Tibial nerve (tissue), 4 donors: ENCODE data around the gene ALKBH4. TPM values are rescaled to one million over a fixed set of nuclear protein-coding genes. Genes with fewer than 3 reads are reported as not detected.
"Not testable (repeated sequence)": the region's sequence is repeated elsewhere in the genome, so short reads cannot be mapped to it uniquely, and the experiment has no call there.

Experiments used
- DNase-seq, 2 donors: peaks; one replicate each; pipeline ENCODE4 v3.0.0-alpha.2; 2019; ENCODE audit warnings: low spot score in 2 of 2
- H3K27ac ChIP-seq, 4 donors: fragments of 200-600 bp; sonication (generic) in 3 of 4; one replicate each; pipeline ENCODE4 v1.5.1; 2017 to 2019; ENCODE audit warnings: mild to moderate bottlenecking in 1 of 4
- H3K27me3 ChIP-seq, 2 donors: fragments of 200-600 bp; sonication (generic) in 1 of 2; one replicate each; pipeline versions ENCODE4 v1.5.1 to v1.6.0; 2017 to 2019
- H3K36me3 ChIP-seq, 3 donors: fragments of 200-600 bp; sonication (generic); one replicate each; pipeline ENCODE4 v1.5.1; 2018 to 2019
- H3K4me1 ChIP-seq, 4 donors: fragments of 200-600 bp; sonication (generic) in 3 of 4; one replicate each; pipeline ENCODE4 v1.5.1; 2017 to 2019
- H3K4me3 ChIP-seq, 4 donors: fragments of 200-600 bp; sonication (generic) in 3 of 4; one replicate each; pipeline ENCODE4 v1.5.1; 2017 to 2019; ENCODE audit warnings: mild to moderate bottlenecking in 1 of 4, moderate library complexity in 1 of 4
- H3K9me3 ChIP-seq, 4 donors: fragments of 200-600 bp; sonication (generic) in 3 of 4; one replicate each; pipeline ENCODE4 v1.5.1; 2017 to 2019
- CTCF ChIP-seq, 5 experiments: fragments of 200-600 bp in 3 of 5; fragments of 450-650 bp in 2 of 5; sonication (generic) in 3 of 5; IDR thresholded peaks; one replicate each; pipeline ENCODE4 v1.5.1; 2016 to 2019; ENCODE audit warnings: antibody characterized with exemption in 5 of 5, mild to moderate bottlenecking in 3 of 5, moderate library complexity in 2 of 5
- WGBS, 2 donors: methylation state at CpG; one replicate each; pipeline ENCODE4 v1.1.5; 2018; 5-methylcytosine and 5-hydroxymethylcytosine counted together
- total RNA-seq, 4 donors: library from RNA; depleted of rRNA; stranded (reverse); fragments of >200 nt; gene quantifications; one replicate each; pipeline ENCODE4 v1.1.0, GENCODE V29; 2016

The ALKBH4 gene
- total RNA-seq, 4 donors from 2014 or later = 17.4 to 21.0 (median 19.1) TPM

- no CpG with 5 or more reads among the region's 67 CpGs for WGBS, 2 donors
- not testable (repeated sequence) for DNase-seq, H3K36me3 ChIP-seq, H3K27me3 ChIP-seq, H3K4me3 ChIP-seq, H3K9me3 ChIP-seq, H3K4me1 ChIP-seq, H3K27ac ChIP-seq
These were observed 29.9 kb upstream of the ALKBH4 start for GRCh38 chr7:102494473-102495149.

DNA sequence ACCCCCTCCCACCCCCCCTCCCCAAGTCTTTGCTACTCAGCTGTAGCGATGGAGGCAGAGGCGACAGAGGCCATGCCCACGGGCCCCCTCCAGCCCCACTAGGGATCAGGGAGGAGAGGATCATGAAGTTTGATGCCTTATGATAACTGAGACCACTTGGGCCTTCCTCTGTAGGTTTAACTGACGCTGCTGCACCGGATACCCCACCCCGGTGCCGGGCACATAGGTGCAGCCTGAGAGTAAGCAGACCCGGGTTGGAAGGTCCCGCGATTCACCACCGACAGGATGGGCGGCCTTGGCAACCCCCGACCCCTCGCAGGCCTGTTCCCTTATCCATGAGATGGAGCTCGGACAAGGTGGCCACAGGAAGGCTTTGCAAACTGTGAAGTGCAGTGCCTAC lies 29.4 kb upstream of the ALKBH4 start:
- Histone ChIP-seq H3K27ac (peak overlapping the region in 2 of 4 donors; percentile 62 to 82), H3K4me3 (peak overlapping the region in 2 of 4 donors; percentile 18 to 40)
- no CpG with 5 or more reads among the region's 15 CpGs for WGBS, 2 donors
- not testable (repeated sequence) for H3K36me3 ChIP-seq, H3K9me3 ChIP-seq, H3K27me3 ChIP-seq, H3K4me1 ChIP-seq
- peak in 1 of 2 donors; percentile 4 for DNase-seq

DNA sequence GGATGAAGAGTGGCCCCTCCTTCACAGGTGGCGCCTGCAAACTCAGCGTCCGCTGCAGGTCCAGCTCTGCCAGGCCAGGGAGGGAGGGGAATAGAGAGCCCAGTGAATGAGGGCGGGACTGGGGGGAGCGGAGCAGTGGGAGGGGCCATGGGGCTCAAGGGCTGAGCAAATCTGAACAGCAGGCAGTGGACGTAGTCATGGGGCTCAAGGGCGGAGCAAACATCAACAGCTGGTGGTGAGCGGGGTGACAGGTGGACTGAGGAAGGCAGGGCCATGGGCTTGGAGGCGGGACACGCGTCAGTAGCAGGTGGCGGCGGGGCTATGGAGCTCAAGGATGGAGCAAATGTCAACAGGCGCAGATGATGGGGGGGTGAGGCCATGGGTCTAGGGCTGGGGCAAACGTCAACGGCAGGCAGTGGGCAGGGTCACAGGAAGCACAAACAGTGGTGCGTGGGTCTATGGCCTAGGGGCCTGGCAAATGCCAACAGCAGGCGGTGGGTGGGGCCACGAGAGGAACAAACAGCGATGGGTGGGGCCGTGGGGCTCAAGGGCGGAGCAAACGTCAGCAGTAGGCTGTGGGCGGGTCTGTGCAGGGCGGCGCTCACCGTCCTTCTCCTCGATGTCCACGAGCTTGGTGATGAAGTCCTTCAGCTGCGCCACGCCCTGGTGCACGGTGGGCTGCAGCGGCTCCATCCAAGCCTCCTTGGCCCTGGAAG lies 28.7 kb upstream of the ALKBH4 start:
- H3K4me3 ChIP-seq, H3K9me3 ChIP-seq, H3K36me3 ChIP-seq, H3K4me1 ChIP-seq, H3K27me3 ChIP-seq, DNase-seq, H3K27ac ChIP-seq: not testable (repeated sequence)
- WGBS, 2 donors = no CpG with 5 or more reads among the region's 33 CpGs

- DNase-seq = peak; percentile 2 to 14
- not testable (repeated sequence) for H3K4me3 ChIP-seq, H3K9me3 ChIP-seq, H3K36me3 ChIP-seq, H3K27me3 ChIP-seq, H3K27ac ChIP-seq, H3K4me1 ChIP-seq
- 43 to 76% methylated on average over 2 to 3 of the region's 12 CpGs for WGBS, 2 donors
These were observed 25.9 kb upstream of the ALKBH4 start for GRCh38 chr7:102490529-102491075.

DNA sequence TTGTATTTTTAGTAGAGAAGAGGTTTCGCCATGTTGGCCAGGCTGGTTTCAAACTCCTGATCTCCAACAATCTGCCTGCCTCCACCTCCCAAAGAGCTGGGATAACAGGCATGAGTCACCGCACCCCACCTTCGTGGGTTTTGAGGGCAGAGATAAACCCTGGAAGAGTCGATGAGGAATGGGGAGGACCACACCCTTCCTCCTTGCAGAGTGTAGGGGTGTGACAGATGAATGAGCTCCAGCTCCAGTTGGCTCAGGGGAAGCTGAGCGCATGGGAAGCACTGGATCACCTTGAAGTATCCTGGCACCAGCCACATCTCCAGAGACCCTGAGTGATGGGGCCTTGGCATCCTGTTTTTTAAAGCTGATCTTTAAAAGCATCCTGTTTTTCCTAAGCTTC lies 19.7 kb upstream of the ALKBH4 start:
- WGBS, 2 donors = no CpG with 5 or more reads among the region's 5 CpGs
- H3K27ac ChIP-seq, DNase-seq, H3K36me3 ChIP-seq, H3K4me1 ChIP-seq, H3K4me3 ChIP-seq, H3K9me3 ChIP-seq, H3K27me3 ChIP-seq: not testable (repeated sequence)

DNA sequence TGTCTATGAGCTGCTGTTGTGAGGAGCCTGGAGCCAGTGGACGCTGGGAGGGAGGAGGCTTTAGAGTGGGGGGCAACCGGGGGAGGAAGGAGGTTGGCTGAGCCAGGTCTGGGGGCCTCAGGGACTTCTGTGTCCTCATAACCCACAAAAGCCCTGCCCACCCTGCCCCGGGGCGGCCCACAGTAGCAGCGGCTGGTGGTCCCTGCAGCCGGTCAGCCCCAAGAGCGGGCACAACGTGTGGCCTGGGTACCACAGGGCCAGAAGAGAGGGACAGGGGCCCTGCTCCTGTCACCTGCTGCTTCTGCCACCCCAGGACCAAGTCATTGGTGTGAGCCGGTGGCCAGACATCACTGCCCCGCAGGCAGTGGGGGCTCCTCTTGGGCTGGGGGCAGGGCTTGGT lies 17.3 kb upstream of the ALKBH4 start:
- not testable (repeated sequence) for H3K36me3 ChIP-seq, H3K4me3 ChIP-seq, DNase-seq, H3K27ac ChIP-seq, H3K27me3 ChIP-seq, H3K9me3 ChIP-seq, H3K4me1 ChIP-seq
- no CpG with 5 or more reads among the region's 10 CpGs for WGBS, 2 donors

- H3K27me3 ChIP-seq, H3K36me3 ChIP-seq, H3K4me1 ChIP-seq, H3K4me3 ChIP-seq, H3K27ac ChIP-seq, H3K9me3 ChIP-seq: not testable (repeated sequence)
- DNase-seq = peak; percentile 10 to 54
- WGBS, 2 donors = 3 to 10% methylated on average over 8 to 9 of the region's 11 CpGs
- TF ChIP-seq CTCF (IDR thresholded peaks at IDR 0.05) = peak in 4 of 5 experiments; percentile 32 to 71 (median 46)
These were observed 15.4 kb upstream of the ALKBH4 start for GRCh38 chr7:102479982-102480637.

- DNase-seq, H3K27ac ChIP-seq, H3K4me3 ChIP-seq, H3K27me3 ChIP-seq, H3K36me3 ChIP-seq, H3K9me3 ChIP-seq, H3K4me1 ChIP-seq: not testable (repeated sequence)
- 33 to 57% methylated on average over 1 of the region's 10 CpGs for WGBS, 2 donors
These were observed 14.5 kb upstream of the ALKBH4 start for GRCh38 chr7:102479209-102479584.
